ENCODE measurements around the gene GSTA4. TPM values are rescaled to one million over a fixed set of nuclear protein-coding genes. Genes with fewer than 3 reads are reported as not detected.

Gene GSTA4
- total RNA-seq, 1 donor = 46.3 TPM

- DNase-seq (ENCODE audit: low read depth) = no peak
- no peak for TF ChIP-seq CTCF (IDR thresholded peaks at IDR 0.05; ENCODE audit: insufficient read depth, low read length)
- no peak overlapping the region for H3K4me3 ChIP-seq (ENCODE audit: low read depth, low read length)
Observed at GRCh38 chr6:53029257-53029656, 34.2 kb upstream of the GSTA4 start.

GRCh38 chr6:53028467-53028866 is 33.4 kb upstream of the GSTA4 start:
- TF ChIP-seq CTCF (IDR thresholded peaks at IDR 0.05; ENCODE audit: insufficient read depth, low read length) = no peak
- no peak overlapping the region for H3K4me3 ChIP-seq (ENCODE audit: low read depth, low read length)
- DNase-seq (ENCODE audit: low read depth) = no peak

GRCh38 chr6:53027131-53027718 is 32.1 kb upstream of the GSTA4 start:
- no peak for DNase-seq (ENCODE audit: low read depth)
- H3K4me3 ChIP-seq (ENCODE audit: low read depth, low read length) = no peak overlapping the region
- TF ChIP-seq CTCF (IDR thresholded peaks at IDR 0.05; ENCODE audit: insufficient read depth, low read length) = no peak

GRCh38 chr6:53026526-53026925 is 31.4 kb upstream of the GSTA4 start:
- no peak for TF ChIP-seq CTCF (IDR thresholded peaks at IDR 0.05; ENCODE audit: insufficient read depth, low read length)
- no peak overlapping the region for H3K4me3 ChIP-seq (ENCODE audit: low read depth, low read length)
- no peak for DNase-seq (ENCODE audit: low read depth)

- no peak for DNase-seq (ENCODE audit: low read depth)
- no peak for TF ChIP-seq CTCF (IDR thresholded peaks at IDR 0.05; ENCODE audit: insufficient read depth, low read length)
- H3K4me3 ChIP-seq (ENCODE audit: low read depth, low read length) = no peak overlapping the region
Observed at GRCh38 chr6:53023323-53023722, 28.2 kb upstream of the GSTA4 start.

GRCh38 chr6:53020005-53020744 is 25.1 kb upstream of the GSTA4 start:
- no peak for TF ChIP-seq CTCF (IDR thresholded peaks at IDR 0.05; ENCODE audit: insufficient read depth, low read length)
- no peak overlapping the region for H3K4me3 ChIP-seq (ENCODE audit: low read depth, low read length)
- DNase-seq (ENCODE audit: low read depth) = peak; percentile 39
